ENCODE data around the gene CLCNKB.

DNA sequence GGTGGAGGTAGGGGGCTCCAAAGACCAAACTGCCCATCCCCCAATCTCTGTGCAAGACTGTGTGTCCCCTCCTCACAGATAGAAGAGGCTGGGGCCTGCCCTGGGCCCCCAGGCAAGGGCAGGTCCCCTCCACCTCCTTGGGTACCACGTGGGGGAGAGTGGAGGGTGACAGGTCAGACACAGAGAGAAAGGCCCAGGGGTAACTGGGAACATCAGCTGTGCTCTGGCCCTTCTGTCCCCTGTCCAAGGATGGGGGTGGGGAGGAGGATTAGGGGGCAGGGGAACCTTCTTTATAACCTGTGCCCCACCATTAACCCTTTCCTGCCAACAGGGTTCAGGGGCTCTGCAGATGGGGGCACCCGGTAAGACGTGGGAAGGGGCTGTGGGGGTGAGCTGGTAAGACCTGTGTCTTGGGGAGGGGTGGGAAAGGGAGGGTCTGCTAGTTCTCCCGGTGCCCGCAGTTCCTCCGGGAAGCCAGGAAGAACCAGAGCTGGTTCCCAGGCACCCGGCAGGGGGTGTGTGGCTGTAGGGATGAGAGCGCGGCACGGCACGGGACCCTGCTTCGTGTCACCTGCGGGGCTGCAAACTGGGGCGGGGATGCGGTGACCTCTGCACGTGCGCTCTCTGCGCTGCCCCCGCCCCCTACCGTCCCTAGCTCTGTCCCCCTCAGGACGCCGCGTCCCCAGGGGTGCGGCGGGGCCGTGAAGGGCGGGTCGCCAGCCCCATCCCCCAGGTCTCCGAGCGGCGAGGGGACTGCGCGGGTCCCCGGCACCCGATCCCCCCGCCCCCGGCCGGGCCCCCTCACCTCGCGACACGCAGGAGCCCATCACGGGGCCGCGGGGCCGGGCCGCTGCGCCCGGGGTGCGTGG, 29.3 kb downstream of the CLCNKB start:
- TF ChIP-seq POLR2AphosphoS5 (IDR thresholded peaks at IDR 0.05; ENCODE audit: borderline replicate concordance, low read depth, low read length) (no peak), EZH2 (IDR thresholded peaks at IDR 0.05) (no peak), FOXP2 (optimal IDR thresholded peaks at IDR 0.05; ENCODE audit: control extremely low read depth, extremely low read length, insufficient read depth) (no peak)

Data from SK-N-MC (cell line).